COLO668 (cell line): Measurements from ENCODE around the gene TNRC18.
"Not testable (repeated sequence)": the region's sequence is repeated elsewhere in the genome, so short reads cannot be mapped to it uniquely, and the experiment has no call there.

Experiments
- DNase-seq: peaks from one replicate; lab custom pipeline; 2025; ENCODE audit not compliant: unreplicated experiment; lab: John Stamatoyannopoulos, UW

TNRC18 gene

GRCh38 chr7:5423306-5423975 lies at the start of gene TNRC18:
Gene TNRC18, minus strand, starts transcription at chr7:5423834. Its CDS starts 2,588 bp downstream, at chr7:5421246.
- peak; percentile 76 for DNase-seq

GRCh38 chr7:5472432-5473315 lies 49.0 kb upstream of the TNRC18 start:
- DNase-seq: no peak

GRCh38 chr7:5471623-5472022 lies 48.0 kb upstream of the TNRC18 start:
- not testable (repeated sequence) for DNase-seq

- no peak for DNase-seq
These were observed 47.2 kb upstream of the TNRC18 start for GRCh38 chr7:5470816-5471215.

- no peak for DNase-seq
These were observed 46.5 kb upstream of the TNRC18 start for GRCh38 chr7:5470167-5470532.

- no peak for DNase-seq
These were observed 45.9 kb upstream of the TNRC18 start for GRCh38 chr7:5469375-5470166.

- no peak for DNase-seq
These were observed 44.0 kb upstream of the TNRC18 start for GRCh38 chr7:5467645-5468044.

GRCh38 chr7:5466551-5466950 lies 42.9 kb upstream of the TNRC18 start:
- DNase-seq: no peak

GRCh38 chr7:5463031-5463430 lies 39.4 kb upstream of the TNRC18 start:
- no peak for DNase-seq

GRCh38 chr7:5462216-5462615 lies 38.6 kb upstream of the TNRC18 start:
- no peak for DNase-seq

- DNase-seq: no peak
These were observed 35.4 kb upstream of the TNRC18 start for GRCh38 chr7:5458921-5459480.

- DNase-seq: no peak
These were observed 33.7 kb upstream of the TNRC18 start for GRCh38 chr7:5457245-5457735.

- no peak for DNase-seq
These were observed 32.8 kb upstream of the TNRC18 start for GRCh38 chr7:5456409-5456808.

- no peak for DNase-seq
These were observed 32.1 kb upstream of the TNRC18 start for GRCh38 chr7:5455581-5456219.

GRCh38 chr7:5455175-5455574 lies 31.5 kb upstream of the TNRC18 start:
- no peak for DNase-seq

GRCh38 chr7:5454485-5454884 lies 30.9 kb upstream of the TNRC18 start:
- DNase-seq: no peak

GRCh38 chr7:5453566-5454075 lies 30.0 kb upstream of the TNRC18 start:
- no peak for DNase-seq

- no peak for DNase-seq
These were observed 29.4 kb upstream of the TNRC18 start for GRCh38 chr7:5452937-5453540.

GRCh38 chr7:5452470-5452899 lies 28.9 kb upstream of the TNRC18 start:
- DNase-seq: no peak

- no peak for DNase-seq
These were observed 27.8 kb upstream of the TNRC18 start for GRCh38 chr7:5451391-5451790.
